Fibroblast of lung (primary cell): ENCODE measurements around the gene FLNB. TPM values are rescaled to one million over a fixed set of nuclear protein-coding genes. Genes with fewer than 3 reads are reported as not detected.

Experiments used
- DNase-seq, 2 donors: peaks; one replicate each; pipeline versions ENCODE4 v3.0.0 to v3.0.0-alpha.2; 2010; ENCODE audit warnings: low read depth in 2 of 2
- H2AFZ ChIP-seq: 2 replicates; pipeline ENCODE4 v1.5.1; 2012; ENCODE audit warnings: low read length, control low read depth, inconsistent platforms
- H3K27ac ChIP-seq: 2 replicates; pipeline ENCODE4 v1.5.1; 2011; ENCODE audit warnings: low read length, control low read depth; ENCODE audit not compliant: insufficient read depth
- H3K27me3 ChIP-seq: 2 replicates; pipeline ENCODE4 v1.5.1; 2011; ENCODE audit warnings: mild to moderate bottlenecking, low read length; ENCODE audit not compliant: control insufficient read depth, insufficient read depth
- H3K36me3 ChIP-seq: 2 replicates; pipeline ENCODE4 v1.5.1; 2011; ENCODE audit warnings: low read length; ENCODE audit not compliant: control insufficient read depth, insufficient read depth
- H3K4me1 ChIP-seq: 2 replicates; pipeline ENCODE4 v1.5.1; 2011; ENCODE audit warnings: low read length; ENCODE audit not compliant: control insufficient read depth, insufficient read depth; ENCODE audit errors: extremely low read depth
- H3K4me2 ChIP-seq: 2 replicates; pipeline ENCODE4 v1.5.1; 2011; ENCODE audit warnings: low read length, control low read depth; ENCODE audit not compliant: insufficient read depth; ENCODE audit errors: extremely low read depth
- H3K4me3 ChIP-seq, 4 experiments: fragments of 200-600 bp in 1 of 4; sonication (generic) in 1 of 4; replicated peaks in 1 of 4; 2 replicates each; pipeline ENCODE4 v1.5.1; 2011 to 2016; ENCODE audit warnings: low read length in 4 of 4, low read depth in 3 of 4, mild to moderate bottlenecking in 3 of 4, control low read depth in 2 of 4, inconsistent platforms in 1 of 4, mixed read lengths in 1 of 4; ENCODE audit not compliant: insufficient read depth in 1 of 4; ENCODE audit errors: control extremely low read depth in 1 of 4
- H3K79me2 ChIP-seq: 2 replicates; pipeline ENCODE4 v1.5.1; 2012; ENCODE audit warnings: mild to moderate bottlenecking, low read length, inconsistent platforms; ENCODE audit not compliant: control insufficient read depth, insufficient read depth
- H3K9ac ChIP-seq: 2 replicates; pipeline ENCODE4 v1.5.1; 2011; ENCODE audit warnings: mild to moderate bottlenecking, low read length, control low read depth; ENCODE audit not compliant: insufficient read depth
- H3K9me3 ChIP-seq: 2 replicates; pipeline ENCODE4 v1.5.1; 2012; ENCODE audit warnings: low read depth, low read length; ENCODE audit not compliant: control insufficient read depth, insufficient read depth
- H4K20me1 ChIP-seq: 2 replicates; pipeline ENCODE4 v1.5.1; 2011; ENCODE audit warnings: low read length; ENCODE audit not compliant: control insufficient read depth, insufficient read depth; ENCODE audit errors: extremely low read depth
- EZH2 ChIP-seq: IDR thresholded peaks from 2 replicates; pipeline ENCODE4 v1.5.1; 2012; ENCODE audit warnings: low read length, control low read depth, mild to moderate bottlenecking; ENCODE audit errors: missing control alignments
- polyA plus RNA-seq, 2 donors: library from polyadenylated mRNA; depleted of rRNA in 1 of 2; stranded (reverse) in 1 of 2; unstranded in 1 of 2; fragments of >200 nt; gene quantifications; 2 replicates each; pipeline ENCODE4 v1.2.1, GENCODE V29; 2011 to 2012; ENCODE audit warnings: missing spikeins in 1 of 2
- total RNA-seq: library from RNA; depleted of rRNA; stranded (reverse); fragments of >200 nt; gene quantifications from 2 replicates; pipeline ENCODE4 v1.2.1, GENCODE V29; 2014
- TF ChIP-seq, protein P1 (sequence below), 2 donors: IDR thresholded peaks in 1 of 2; conservative IDR thresholded peaks in 1 of 2; 1 replicate in 1 of 2; 2 replicates in 1 of 2; pipeline ENCODE4 v1.5.1; 2011 to 2012; ENCODE audit warnings: low read length in 2 of 2, control low read depth in 1 of 2, inconsistent platforms in 1 of 2, low read depth in 1 of 2, mild to moderate bottlenecking in 1 of 2

Gene FLNB
- total and polyA plus RNA-seq, 2 donors (not counting 1 experiment from before 2014, with no cell fraction given), result 81.7 to 105 TPM

DNA sequence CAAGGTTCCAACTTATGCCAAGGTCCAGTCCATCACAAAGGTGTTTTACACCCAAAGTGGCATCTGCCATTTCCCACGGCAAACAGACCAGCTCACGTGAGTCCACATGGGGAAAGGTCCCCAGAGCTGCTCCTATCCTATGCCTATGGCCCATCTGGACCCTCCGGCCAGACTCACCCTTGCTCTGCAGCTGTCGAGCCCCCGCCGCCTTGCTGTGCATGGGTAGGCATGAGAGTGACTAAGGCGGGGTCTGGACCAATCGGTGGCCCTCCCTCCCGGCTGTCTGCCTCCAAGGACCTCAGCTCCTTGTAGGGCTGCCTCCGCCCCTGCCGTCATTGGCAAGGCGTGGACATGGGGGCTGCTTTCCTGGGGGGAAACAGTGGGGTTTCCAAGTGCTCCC, 175.7 kb downstream of the FLNB start:
- no peaks in the 10 kb centered on the region for H4K20me1 ChIP-seq
- H3K4me3 ChIP-seq, result no peak overlapping the region
- H3K9me3 ChIP-seq, result no peaks in the 10 kb centered on the region
- no peak overlapping the region for H3K9ac ChIP-seq
- no peaks in the 10 kb centered on the region for H3K36me3 ChIP-seq
- DNase-seq, result no peak
- H3K27ac ChIP-seq, result no peak overlapping the region
- no peaks in the 10 kb centered on the region for H3K4me1 ChIP-seq
- no peak overlapping the region for H3K4me2 ChIP-seq
- no peak for TF ChIP-seq EZH2
- TF ChIP-seq, protein P1, sequence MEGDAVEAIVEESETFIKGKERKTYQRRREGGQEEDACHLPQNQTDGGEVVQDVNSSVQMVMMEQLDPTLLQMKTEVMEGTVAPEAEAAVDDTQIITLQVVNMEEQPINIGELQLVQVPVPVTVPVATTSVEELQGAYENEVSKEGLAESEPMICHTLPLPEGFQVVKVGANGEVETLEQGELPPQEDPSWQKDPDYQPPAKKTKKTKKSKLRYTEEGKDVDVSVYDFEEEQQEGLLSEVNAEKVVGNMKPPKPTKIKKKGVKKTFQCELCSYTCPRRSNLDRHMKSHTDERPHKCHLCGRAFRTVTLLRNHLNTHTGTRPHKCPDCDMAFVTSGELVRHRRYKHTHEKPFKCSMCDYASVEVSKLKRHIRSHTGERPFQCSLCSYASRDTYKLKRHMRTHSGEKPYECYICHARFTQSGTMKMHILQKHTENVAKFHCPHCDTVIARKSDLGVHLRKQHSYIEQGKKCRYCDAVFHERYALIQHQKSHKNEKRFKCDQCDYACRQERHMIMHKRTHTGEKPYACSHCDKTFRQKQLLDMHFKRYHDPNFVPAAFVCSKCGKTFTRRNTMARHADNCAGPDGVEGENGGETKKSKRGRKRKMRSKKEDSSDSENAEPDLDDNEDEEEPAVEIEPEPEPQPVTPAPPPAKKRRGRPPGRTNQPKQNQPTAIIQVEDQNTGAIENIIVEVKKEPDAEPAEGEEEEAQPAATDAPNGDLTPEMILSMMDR (conservative IDR thresholded peaks at IDR 0.05 in 1 of 2, IDR thresholded peaks at IDR 0.05 in 1 of 2; ENCODE audit: low read depth in 1 of 2, low read length in 2 of 2), result no peak
- H3K79me2 ChIP-seq, result no peaks in the 10 kb centered on the region
- H2AFZ ChIP-seq, result no peak overlapping the region
- peaks cover 12% of the 10 kb centered on the region for H3K27me3 ChIP-seq

DNA sequence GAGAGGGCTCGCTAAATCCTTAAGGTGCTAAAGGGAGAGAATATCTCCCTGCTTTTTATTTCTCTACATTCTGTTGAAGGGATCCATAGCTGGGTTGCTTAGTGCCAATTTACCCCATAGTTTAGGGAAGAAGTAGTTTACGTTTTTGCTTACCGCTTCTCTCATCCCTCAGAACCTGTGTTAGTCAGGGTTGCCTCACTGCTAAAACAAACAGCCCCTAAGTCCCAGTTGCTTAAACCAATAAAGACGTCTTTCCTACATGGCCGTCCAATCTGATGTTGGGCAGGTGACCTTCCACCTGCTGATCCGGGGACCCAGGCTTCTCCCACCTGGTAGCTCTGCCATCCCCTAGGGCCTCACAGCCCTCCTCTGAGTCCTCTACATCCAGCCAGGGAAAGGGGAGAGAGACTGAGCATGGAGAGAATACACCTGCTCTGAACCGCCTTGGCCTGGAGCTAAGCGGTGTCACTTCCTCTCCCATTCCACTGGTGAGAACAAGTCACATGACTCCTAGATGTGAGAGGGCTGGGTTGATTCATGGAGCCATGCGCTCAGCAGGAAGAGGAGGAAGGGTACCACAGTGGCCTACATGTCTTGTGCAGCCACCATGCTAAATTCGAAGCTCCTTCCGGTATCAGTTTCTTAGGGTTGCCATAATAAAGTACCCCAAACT, 176.2 kb downstream of the FLNB start:
- TF ChIP-seq, protein P1 (conservative IDR thresholded peaks at IDR 0.05 in 1 of 2, IDR thresholded peaks at IDR 0.05 in 1 of 2; ENCODE audit: low read depth in 1 of 2, low read length in 2 of 2), result no peak
- no peak for TF ChIP-seq EZH2
- Histone ChIP-seq H3K4me3 (no peak overlapping the region), H3K4me1 (no peaks in the 10 kb centered on the region)

DNA sequence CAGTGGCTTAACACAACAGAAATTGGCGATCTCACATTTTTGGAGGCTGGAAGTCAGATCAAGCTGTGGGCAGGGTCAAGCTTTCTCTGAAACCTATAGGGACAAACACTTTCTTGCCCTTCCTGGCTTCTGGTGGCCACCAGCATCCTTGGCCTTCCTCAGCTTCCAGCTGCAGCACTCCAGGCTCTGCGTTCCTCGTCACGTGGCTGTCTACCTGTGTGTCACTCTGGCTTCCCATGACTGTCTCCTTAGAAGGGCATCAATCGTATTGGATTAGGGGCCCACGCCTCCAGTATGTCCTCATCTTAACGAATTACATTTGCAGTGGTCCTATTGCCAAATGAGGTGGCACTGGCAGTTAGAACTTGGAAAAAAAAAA, 176.7 kb downstream of the FLNB start:
- Histone ChIP-seq H3K9ac (no peak overlapping the region), H3K9me3 (no peaks in the 10 kb centered on the region)
- TF ChIP-seq EZH2, result no peak
- TF ChIP-seq, protein P1 (conservative IDR thresholded peaks at IDR 0.05 in 1 of 2, IDR thresholded peaks at IDR 0.05 in 1 of 2; ENCODE audit: low read depth in 1 of 2, low read length in 2 of 2), result no peak

More for the DNA sequence above, 176.2 kb downstream of the FLNB start:
- no peak overlapping the region for H3K9ac ChIP-seq
- no peak overlapping the region for H3K27ac ChIP-seq
- H3K4me2 ChIP-seq, result no peak overlapping the region
- H3K27me3 ChIP-seq, result peaks cover 12% of the 10 kb centered on the region
- no peaks in the 10 kb centered on the region for H3K9me3 ChIP-seq
- H2AFZ ChIP-seq, result no peak overlapping the region
- no peaks in the 10 kb centered on the region for H4K20me1 ChIP-seq
- H3K79me2 ChIP-seq, result no peaks in the 10 kb centered on the region
- DNase-seq, result no peak
- no peaks in the 10 kb centered on the region for H3K36me3 ChIP-seq

More for the DNA sequence above, 176.7 kb downstream of the FLNB start:
- H3K4me1 ChIP-seq, result no peaks in the 10 kb centered on the region
- no peak for DNase-seq
- no peaks in the 10 kb centered on the region for H3K79me2 ChIP-seq
- H3K4me3 ChIP-seq, result no peak overlapping the region
- peaks cover 12% of the 10 kb centered on the region for H3K27me3 ChIP-seq
- H3K27ac ChIP-seq, result no peak overlapping the region
- no peaks in the 10 kb centered on the region for H4K20me1 ChIP-seq
- no peak overlapping the region for H3K4me2 ChIP-seq
- no peak overlapping the region for H2AFZ ChIP-seq
- H3K36me3 ChIP-seq, result no peaks in the 10 kb centered on the region
